Erythroblast (primary cell): ENCODE results near the gene YWHAQ.

Source experiments
- GATA1 ChIP-seq: IDR thresholded peaks from 2 replicates; pipeline ENCODE4 v1.6.1; 2011; ENCODE audit warnings: low read depth, mild to moderate bottlenecking, control low read depth, low read length, moderate library complexity
- POLR2A ChIP-seq: IDR thresholded peaks from 2 replicates; pipeline ENCODE4 v1.6.1; 2011; ENCODE audit warnings: mild to moderate bottlenecking, low read length

GRCh38 chr2:9666306-9666705, 35.5 kb upstream of the YWHAQ start:
- TF ChIP-seq POLR2A (no peak), GATA1 (no peak)
